Measurements from ENCODE around the gene NECAB2. TPM values are rescaled to one million over a fixed set of nuclear protein-coding genes. Genes with fewer than 3 reads are reported as not detected.

Gene NECAB2
- total RNA-seq, 4 donors from 2014 or later, result not detected

DNA sequence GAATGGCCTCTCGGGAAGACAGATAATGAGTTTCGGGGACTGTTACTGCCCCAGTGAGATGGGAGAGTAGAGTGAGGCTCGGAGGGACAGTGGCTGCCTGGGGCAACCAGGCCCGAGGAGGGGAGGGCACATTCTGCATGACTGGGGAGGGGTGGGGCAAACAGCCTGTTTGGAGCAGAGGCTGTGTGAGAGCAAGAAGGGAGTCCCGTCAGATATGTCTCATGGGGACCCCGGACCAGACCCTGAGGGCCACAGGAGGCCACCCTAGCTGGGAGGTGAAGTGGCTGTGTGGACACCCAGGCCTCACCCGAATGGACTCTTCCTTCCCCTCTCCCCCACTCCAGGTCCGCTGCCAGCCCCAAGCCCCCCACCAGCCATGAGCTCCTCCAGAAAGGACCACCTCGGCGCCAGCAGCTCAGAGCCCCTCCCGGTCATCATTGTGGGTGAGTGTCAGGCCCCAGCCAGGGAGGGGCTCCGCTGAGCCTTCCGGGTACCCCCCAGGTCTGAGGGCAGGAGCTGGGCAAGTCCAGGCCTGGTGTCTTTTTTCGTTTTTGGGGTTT is 10.7 kb upstream of the NECAB2 start:
- TF ChIP-seq, protein P1, sequence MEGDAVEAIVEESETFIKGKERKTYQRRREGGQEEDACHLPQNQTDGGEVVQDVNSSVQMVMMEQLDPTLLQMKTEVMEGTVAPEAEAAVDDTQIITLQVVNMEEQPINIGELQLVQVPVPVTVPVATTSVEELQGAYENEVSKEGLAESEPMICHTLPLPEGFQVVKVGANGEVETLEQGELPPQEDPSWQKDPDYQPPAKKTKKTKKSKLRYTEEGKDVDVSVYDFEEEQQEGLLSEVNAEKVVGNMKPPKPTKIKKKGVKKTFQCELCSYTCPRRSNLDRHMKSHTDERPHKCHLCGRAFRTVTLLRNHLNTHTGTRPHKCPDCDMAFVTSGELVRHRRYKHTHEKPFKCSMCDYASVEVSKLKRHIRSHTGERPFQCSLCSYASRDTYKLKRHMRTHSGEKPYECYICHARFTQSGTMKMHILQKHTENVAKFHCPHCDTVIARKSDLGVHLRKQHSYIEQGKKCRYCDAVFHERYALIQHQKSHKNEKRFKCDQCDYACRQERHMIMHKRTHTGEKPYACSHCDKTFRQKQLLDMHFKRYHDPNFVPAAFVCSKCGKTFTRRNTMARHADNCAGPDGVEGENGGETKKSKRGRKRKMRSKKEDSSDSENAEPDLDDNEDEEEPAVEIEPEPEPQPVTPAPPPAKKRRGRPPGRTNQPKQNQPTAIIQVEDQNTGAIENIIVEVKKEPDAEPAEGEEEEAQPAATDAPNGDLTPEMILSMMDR (IDR thresholded peaks at IDR 0.05), result no peak
- TF ChIP-seq POLR2A (IDR thresholded peaks at IDR 0.05) (no peak), EP300 (IDR thresholded peaks at IDR 0.05) (no peak), POLR2AphosphoS5 (IDR thresholded peaks at IDR 0.05) (no peak)
- Histone ChIP-seq H3K27ac (no peak overlapping the region), H3K4me3 (no peak overlapping the region), H3K9me3 (no peaks in the 10 kb centered on the region), H3K4me1 (peaks cover 24% of the 10 kb centered on the region), H3K36me3 (peaks cover 41% of the 10 kb centered on the region), H3K27me3 (no peaks in the 10 kb centered on the region)
- DNase-seq (ENCODE audit: low spot score in 2 of 2), result no peak
- WGBS, result 85% methylated on average over 13 of the region's 14 CpGs

GRCh38 chr16:83958137-83958845 is 9.8 kb upstream of the NECAB2 start:
- DNase-seq (ENCODE audit: low spot score in 2 of 2), result no peak
- H3K36me3 ChIP-seq, result peaks cover 50% of the 10 kb centered on the region
- no peaks in the 10 kb centered on the region for H3K9me3 ChIP-seq
- WGBS, result 84% methylated on average over 19 of the region's 21 CpGs
- TF ChIP-seq, protein P1 (IDR thresholded peaks at IDR 0.05), result no peak
- no peak for TF ChIP-seq POLR2A (IDR thresholded peaks at IDR 0.05)
- no peak for TF ChIP-seq EP300 (IDR thresholded peaks at IDR 0.05)
- TF ChIP-seq POLR2AphosphoS5 (IDR thresholded peaks at IDR 0.05), result no peak
- no peaks in the 10 kb centered on the region for H3K27me3 ChIP-seq
- H3K4me1 ChIP-seq, result peaks cover 15% of the 10 kb centered on the region
- no peak overlapping the region for H3K4me3 ChIP-seq
- H3K27ac ChIP-seq, result no peak overlapping the region

- no peak for TF ChIP-seq EP300 (IDR thresholded peaks at IDR 0.05)
- TF ChIP-seq, protein P1 (IDR thresholded peaks at IDR 0.05), result no peak
- no peak for TF ChIP-seq POLR2AphosphoS5 (IDR thresholded peaks at IDR 0.05)
- no peak for TF ChIP-seq POLR2A (IDR thresholded peaks at IDR 0.05)
- Histone ChIP-seq H3K27me3 (no peaks in the 10 kb centered on the region), H3K27ac (no peak overlapping the region), H3K9me3 (no peaks in the 10 kb centered on the region), H3K4me1 (peaks cover 8% of the 10 kb centered on the region), H3K36me3 (peaks cover 56% of the 10 kb centered on the region), H3K4me3 (no peak overlapping the region)
- DNase-seq (ENCODE audit: low spot score in 2 of 2), result no peak
- 82% methylated on average over 21 of the region's 21 CpGs for WGBS
Observed at GRCh38 chr16:83958846-83959565, 9.0 kb upstream of the NECAB2 start.

GRCh38 chr16:83959656-83960434 is 8.2 kb upstream of the NECAB2 start:
- Histone ChIP-seq H3K27me3 (no peaks in the 10 kb centered on the region), H3K4me1 (no peaks in the 10 kb centered on the region), H3K9me3 (no peaks in the 10 kb centered on the region), H3K27ac (no peak overlapping the region), H3K4me3 (no peak overlapping the region), H3K36me3 (peaks cover 60% of the 10 kb centered on the region)
- WGBS, result 86% methylated on average over 12 of the region's 12 CpGs
- DNase-seq (ENCODE audit: low spot score in 2 of 2), result no peak
- TF ChIP-seq EP300 (IDR thresholded peaks at IDR 0.05), result no peak
- no peak for TF ChIP-seq POLR2A (IDR thresholded peaks at IDR 0.05)
- TF ChIP-seq POLR2AphosphoS5 (IDR thresholded peaks at IDR 0.05), result no peak
- TF ChIP-seq, protein P1 (IDR thresholded peaks at IDR 0.05), result no peak

Data from suprapubic skin (tissue), 4 donors.